Erythroblast (primary cell): Measurements from ENCODE around the gene C1orf210.

Experiments
- GATA1 ChIP-seq: IDR thresholded peaks from 2 replicates; pipeline ENCODE4 v1.6.1; 2011; ENCODE audit warnings: low read depth, mild to moderate bottlenecking, control low read depth, low read length, moderate library complexity
- POLR2A ChIP-seq: IDR thresholded peaks from 2 replicates; pipeline ENCODE4 v1.6.1; 2011; ENCODE audit warnings: mild to moderate bottlenecking, low read length

DNA sequence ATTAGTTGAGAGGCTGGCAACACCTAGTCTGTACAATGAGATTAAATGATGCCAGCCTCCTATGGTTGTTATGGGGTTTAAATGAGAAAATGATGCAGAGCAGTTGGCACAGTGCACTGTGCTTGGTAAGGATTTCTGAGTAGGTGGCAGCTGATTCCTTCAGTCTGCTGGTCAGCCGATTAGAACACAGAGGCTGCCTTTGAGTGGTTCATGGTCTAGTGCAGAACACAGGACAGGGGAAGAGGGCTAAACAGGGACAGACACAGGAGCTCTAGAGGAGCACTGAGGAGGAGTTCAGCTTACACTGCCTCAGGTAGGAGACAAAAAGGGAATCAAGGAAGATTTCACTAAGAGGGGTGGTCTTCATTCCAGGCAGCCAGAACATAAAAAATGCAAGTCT lies 16.8 kb upstream of the C1orf210 start:
- no peak for TF ChIP-seq POLR2A
- no peak for TF ChIP-seq GATA1
